SJCRH30 (cell line): ENCODE data around the gene CCND1. TPM values are rescaled to one million over a fixed set of nuclear protein-coding genes. Genes with fewer than 3 reads are reported as not detected.

Experiments used
- DNase-seq, 2 experiments: peaks; one replicate each; pipeline ENCODE4 v3.0.0-alpha.2; 2015 to 2020
- H3K27ac ChIP-seq: fragments of 250-450 bp; sonication (Bioruptor Pico); 2 replicates; pipeline ENCODE4 v1.5.1; 2020; ENCODE audit warnings: mild to moderate bottlenecking, moderate library complexity
- H3K27me3 ChIP-seq: fragments of 250-450 bp; sonication (Bioruptor Pico); 2 replicates; pipeline ENCODE4 v1.5.1; 2020; ENCODE audit warnings: mild to moderate bottlenecking, moderate library complexity
- H3K36me3 ChIP-seq: fragments of 250-450 bp; sonication (Bioruptor Pico); 2 replicates; pipeline ENCODE4 v1.5.1; 2020; ENCODE audit warnings: mild to moderate bottlenecking, moderate library complexity
- H3K4me1 ChIP-seq: fragments of 250-450 bp; sonication (Bioruptor Pico); 2 replicates; pipeline ENCODE4 v1.5.1; 2020; ENCODE audit warnings: mild to moderate bottlenecking, moderate library complexity
- H3K4me3 ChIP-seq: fragments of 250-450 bp; sonication (Bioruptor Pico); 2 replicates; pipeline ENCODE4 v1.5.1; 2020; ENCODE audit warnings: mild to moderate bottlenecking, moderate library complexity
- H3K9me3 ChIP-seq: fragments of 250-450 bp; sonication (Bioruptor Pico); replicated peaks from 2 replicates; pipeline ENCODE4 v1.5.1; 2020; ENCODE audit warnings: mild to moderate bottlenecking, moderate library complexity
- total RNA-seq: library from RNA; depleted of rRNA; stranded (reverse); fragments of >200 nt; shearing (Covaris generic); gene quantifications from 2 replicates; pipeline ENCODE4 v1.2.3, GENCODE V29; 2014; rRNA removed

CCND1 gene
- total RNA-seq, 1 experiment from 2014 or later, result 81.9 TPM

- no peaks in the 10 kb centered on the region for H3K9me3 ChIP-seq
- no peaks in the 10 kb centered on the region for H3K36me3 ChIP-seq
- no peak overlapping the region for H3K4me3 ChIP-seq
- H3K27ac ChIP-seq, result no peak overlapping the region
- no peak for DNase-seq
- H3K4me1 ChIP-seq, result peaks cover 10% of the 10 kb centered on the region
- peaks cover 10% of the 10 kb centered on the region; the same call in 1 of the 2 replicates for H3K27me3 ChIP-seq
Observed at GRCh38 chr11:69702769-69703452, 62.0 kb downstream of the CCND1 start.

- Histone ChIP-seq H3K27me3 (peaks cover 10% of the 10 kb centered on the region), H3K4me1 (peaks cover 10% of the 10 kb centered on the region), H3K9me3 (no peaks in the 10 kb centered on the region), H3K36me3 (no peaks in the 10 kb centered on the region), H3K4me3 (no peak overlapping the region), H3K27ac (no peak overlapping the region)
- no peak for DNase-seq
Observed at GRCh38 chr11:69703453-69703767, 62.5 kb downstream of the CCND1 start.

Other genes with a start within 250 kb of the CCND1 start
- not detected in 2 replicates for gene LINC01488, start 159.5 kb upstream of the CCND1 start, total RNA-seq
- gene LTO1, start 34.2 kb downstream of the CCND1 start, total RNA-seq, result 19.4 and 22.3 TPM in 2 replicates
- gene FGF19, start 62.9 kb downstream of the CCND1 start, total RNA-seq, result not detected in 2 replicates
- not detected in 2 replicates for gene FGF4, start 134.2 kb downstream of the CCND1 start, total RNA-seq
- not detected in 2 replicates for gene FGF3, start 178.3 kb downstream of the CCND1 start, total RNA-seq